T-helper 1 cell (primary cell): ENCODE results near the gene INPP5J.

Experiments used
- DNase-seq, 5 donors: peaks; one replicate each; pipeline ENCODE4 v3.0.0-alpha.2; 2012 to 2020

The INPP5J gene

GRCh38 chr22:31126128-31126868 lies 3.5 kb downstream of the INPP5J start:
- DNase-seq: no peak

GRCh38 chr22:31126869-31127175 lies 4.1 kb downstream of the INPP5J start:
- no peak for DNase-seq

DNA sequence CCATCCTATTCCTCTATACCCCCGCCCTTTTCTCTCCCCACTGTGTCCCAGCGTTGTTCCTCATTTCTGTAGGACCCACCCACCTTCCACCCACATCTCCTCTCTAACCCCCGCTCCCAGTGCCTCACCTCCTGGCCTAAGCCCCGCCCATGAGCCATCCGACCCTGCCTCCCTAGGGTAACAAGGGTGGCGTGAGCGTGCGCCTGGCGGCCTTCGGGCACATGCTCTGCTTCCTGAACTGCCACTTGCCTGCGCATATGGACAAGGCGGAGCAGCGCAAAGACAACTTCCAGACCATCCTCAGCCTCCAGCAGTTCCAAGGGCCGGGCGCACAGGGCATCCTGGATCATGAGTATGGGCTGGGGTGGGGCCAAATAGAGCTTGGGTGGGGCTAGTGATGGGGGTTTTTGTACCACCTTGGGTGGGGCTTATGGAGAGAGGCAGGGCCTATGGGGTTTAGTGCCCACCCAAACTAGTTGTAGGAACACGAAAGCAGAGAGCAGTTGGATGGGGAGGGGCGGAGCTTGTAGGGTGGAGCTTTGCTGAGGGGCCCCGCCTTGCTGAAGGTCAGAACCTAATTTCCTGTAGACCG lies 4.5 kb downstream of the INPP5J start:
- DNase-seq: no peak

GRCh38 chr22:31128156-31128555 lies 5.4 kb downstream of the INPP5J start:
- no peak for DNase-seq

DNA sequence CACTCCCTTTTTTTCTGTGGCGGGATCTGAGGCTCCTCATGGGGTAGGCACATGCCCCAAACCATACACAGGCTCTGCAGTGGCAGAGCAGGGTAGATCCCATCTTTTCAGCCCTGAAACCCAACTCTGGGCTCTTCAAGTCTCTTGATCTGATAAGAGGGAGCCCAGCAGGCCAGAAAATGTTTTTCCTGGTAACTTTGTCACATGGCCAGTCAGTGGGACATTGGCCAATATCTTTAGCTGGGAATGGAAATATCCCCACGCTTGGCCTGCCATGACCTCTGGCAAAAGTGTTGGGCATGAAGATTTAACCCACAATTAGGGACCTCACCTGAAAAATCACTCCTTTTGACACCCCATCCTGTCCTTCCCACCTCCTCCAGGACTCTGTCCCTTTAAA lies 8.1 kb downstream of the INPP5J start:
- no peak for DNase-seq

GRCh38 chr22:31133911-31134310 lies 11.1 kb downstream of the INPP5J start:
- no peak for DNase-seq

GRCh38 chr22:31134688-31135087 lies 11.9 kb downstream of the INPP5J start:
- DNase-seq: no peak

GRCh38 chr22:31135706-31136105 lies 12.9 kb downstream of the INPP5J start:
- no peak for DNase-seq

- no peak for DNase-seq
Observed at GRCh38 chr22:31136155-31136554, 13.4 kb downstream of the INPP5J start.

GRCh38 chr22:31136711-31137110 lies 13.9 kb downstream of the INPP5J start:
- DNase-seq: no peak

- no peak for DNase-seq
Observed at GRCh38 chr22:31137721-31138120, 15.0 kb downstream of the INPP5J start.

DNA sequence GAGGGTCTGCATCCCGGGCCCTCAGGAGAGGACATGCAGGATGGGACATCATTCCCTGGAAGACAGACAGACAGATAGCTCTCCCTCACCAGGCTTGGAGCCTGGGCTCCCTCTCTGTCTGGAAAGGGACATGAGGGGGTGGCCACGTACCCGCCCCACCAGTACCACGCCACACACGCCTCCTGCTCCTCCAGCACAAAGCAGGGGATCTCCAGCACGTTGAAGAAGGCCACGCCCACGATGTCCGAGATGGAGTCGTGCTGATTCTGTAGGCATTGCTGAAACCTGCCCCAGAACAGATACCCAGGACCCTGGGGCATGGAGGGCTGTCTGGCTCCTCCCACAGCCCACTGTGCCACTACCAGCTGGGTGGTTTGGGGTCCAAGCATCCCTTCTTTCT lies 15.4 kb downstream of the INPP5J start:
- DNase-seq: no peak

DNA sequence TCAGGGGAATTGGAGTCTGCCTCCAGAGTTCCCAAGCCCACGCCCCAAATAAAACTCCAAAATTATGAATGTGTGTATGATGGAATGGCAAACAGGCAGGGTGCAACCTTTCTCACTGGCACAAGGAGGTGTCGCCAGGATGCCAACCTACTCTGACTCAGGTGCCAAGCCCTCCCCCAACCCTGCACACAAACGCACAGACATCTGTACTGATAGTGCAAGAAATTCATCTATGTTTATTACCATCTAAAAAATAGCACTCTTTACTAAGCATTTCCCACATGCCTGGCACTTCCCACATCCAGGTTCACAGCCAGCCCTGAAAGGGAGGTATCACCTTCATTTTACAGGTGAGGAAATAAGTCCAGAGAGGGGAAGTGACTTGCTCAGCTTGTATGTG lies 16.3 kb downstream of the INPP5J start:
- no peak for DNase-seq

GRCh38 chr22:31139866-31140716 lies 17.3 kb downstream of the INPP5J start, which contains the start of gene PLA2G3:
Gene PLA2G3 (minus strand): TSS chr22:31140508. CDS start chr22:31140354, 154 bp downstream.
- DNase-seq: no peak

- DNase-seq: no peak
Observed at GRCh38 chr22:31140746-31141145, 18.0 kb downstream of the INPP5J start.

DNA sequence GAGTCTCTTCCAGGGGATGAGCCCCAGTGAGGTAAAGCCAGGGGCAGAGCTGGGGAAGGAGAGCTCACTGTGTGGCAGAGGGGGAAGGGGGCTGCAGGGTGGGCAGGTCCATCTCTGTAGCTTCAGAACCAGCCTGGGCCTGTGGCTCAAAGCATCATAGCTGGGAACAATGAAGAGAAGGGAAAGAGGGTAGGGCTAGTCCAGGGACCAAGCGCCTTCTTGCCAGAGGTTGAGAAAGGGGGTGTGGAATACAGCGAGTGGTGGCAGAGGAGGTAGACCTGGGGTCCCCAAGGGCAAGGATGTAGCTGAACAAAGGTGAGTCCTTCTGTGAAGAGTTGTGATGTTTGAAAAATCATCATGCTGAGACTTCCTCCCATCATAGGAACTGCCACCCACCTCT lies 18.8 kb downstream of the INPP5J start:
- DNase-seq: no peak

DNA sequence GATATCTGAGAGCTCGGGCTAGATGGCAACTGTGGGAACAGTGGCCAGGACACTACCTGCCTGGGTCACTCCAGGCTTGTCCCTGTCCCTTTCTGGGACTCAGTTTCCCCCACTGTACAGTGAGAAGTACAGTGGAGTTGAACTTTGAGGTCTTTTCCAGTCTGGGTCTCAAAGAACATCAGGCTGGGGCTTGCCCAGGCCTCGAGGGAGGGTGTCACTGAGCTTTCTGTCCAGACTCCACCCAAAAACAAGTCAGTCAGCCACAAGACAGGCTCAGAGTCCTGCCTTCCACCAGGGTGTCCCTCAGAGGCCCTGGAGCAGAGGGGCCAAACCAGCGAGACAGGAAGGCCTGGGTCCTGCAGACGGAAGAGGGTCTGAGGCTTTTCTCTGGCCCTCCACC lies 19.5 kb downstream of the INPP5J start:
- no peak for DNase-seq

GRCh38 chr22:31143038-31143437 lies 20.3 kb downstream of the INPP5J start:
- DNase-seq: no peak

GRCh38 chr22:31143537-31143936 lies 20.8 kb downstream of the INPP5J start:
- no peak for DNase-seq

DNA sequence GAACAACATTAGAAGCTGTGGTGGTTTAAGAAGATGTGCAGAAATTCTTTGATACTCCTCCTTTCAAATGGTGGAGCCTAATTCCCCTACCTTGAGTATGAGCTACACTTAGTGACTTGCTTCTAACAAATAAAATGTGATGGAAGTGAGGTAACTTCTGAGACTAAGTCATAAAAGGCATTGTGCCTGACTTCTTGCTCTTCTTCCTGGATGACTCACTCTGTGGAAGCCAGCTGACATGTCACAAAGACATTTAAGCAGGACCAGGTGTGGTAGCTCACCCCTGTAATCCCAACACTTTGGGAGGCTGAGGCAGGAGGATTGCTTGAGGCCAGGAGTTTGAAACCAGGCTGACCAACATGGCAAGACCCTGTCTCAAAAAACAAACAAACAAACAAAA lies 21.5 kb downstream of the INPP5J start:
- peak in 1 of 5 donors; percentile 9 for DNase-seq

GRCh38 chr22:31148488-31148887 lies 25.7 kb downstream of the INPP5J start:
- DNase-seq: no peak

- peak in 1 of 5 donors; percentile 16 for DNase-seq
Observed at GRCh38 chr22:31148953-31149627, 26.3 kb downstream of the INPP5J start.

- DNase-seq: no peak
Observed at GRCh38 chr22:31150615-31151014, 27.8 kb downstream of the INPP5J start.
